Transverse colon (tissue), 4 donors: ENCODE results near the gene P3H2. TPM values are rescaled to one million over a fixed set of nuclear protein-coding genes. Genes with fewer than 3 reads are reported as not detected.

Experiments used
- DNase-seq: peaks from one replicate; pipeline ENCODE4 v3.0.0-alpha.2; 2019
- H3K27ac ChIP-seq, 4 donors: fragments of 200-600 bp; sonication (generic); 2 replicates each; pipeline ENCODE4 v1.5.1; 2016 to 2018; ENCODE audit warnings: inconsistent platforms in 4 of 4
- H3K27me3 ChIP-seq: fragments of 200-600 bp; sonication (generic); 2 replicates; pipeline ENCODE4 v1.5.1; 2017; ENCODE audit warnings: inconsistent platforms
- H3K36me3 ChIP-seq, 4 donors: fragments of 200-600 bp; sonication (generic); 2 replicates each; pipeline ENCODE4 v1.5.1; 2017 to 2019; ENCODE audit warnings: inconsistent platforms in 4 of 4
- H3K4me1 ChIP-seq, 4 donors: fragments of 200-600 bp; sonication (generic); 2 replicates each; pipeline ENCODE4 v1.5.1; 2017 to 2020; ENCODE audit warnings: inconsistent platforms in 4 of 4
- H3K4me3 ChIP-seq, 4 donors: fragments of 200-600 bp; sonication (generic); 1 replicate in 1 of 4; 2 replicates in 3 of 4; pipeline versions ENCODE4 v1.5.1 to v1.6.1; 2017 to 2019; ENCODE audit warnings: inconsistent platforms in 4 of 4
- H3K9me3 ChIP-seq, 2 donors: fragments of 200-600 bp; sonication (generic); 2 replicates each; pipeline ENCODE4 v1.5.1; 2017 to 2019; ENCODE audit warnings: inconsistent platforms in 2 of 2
- CTCF ChIP-seq, 5 experiments: fragments of 200-600 bp in 3 of 5; fragments of 450-650 bp in 2 of 5; sonication (generic) in 3 of 5; IDR thresholded peaks; 1 replicate in 2 of 5; 2 replicates in 3 of 5; pipeline ENCODE4 v1.5.1; 2016 to 2017; ENCODE audit warnings: antibody characterized with exemption in 5 of 5, inconsistent platforms in 3 of 5, mild to moderate bottlenecking in 2 of 5, moderate library complexity in 1 of 5
- EP300 ChIP-seq: sonication (generic); formaldehyde crosslinking; IDR thresholded peaks from one replicate; pipeline ENCODE4 v1.6.1; 2017; ENCODE audit warnings: antibody characterized with exemption, low read depth
- POLR2A ChIP-seq: fragments of 450-650 bp; IDR thresholded peaks from one replicate; pipeline ENCODE4 v1.6.1; 2016; ENCODE audit warnings: antibody characterized with exemption, mild to moderate bottlenecking, moderate library complexity
- POLR2AphosphoS5 ChIP-seq, 3 donors: sonication (generic); formaldehyde crosslinking; IDR thresholded peaks; one replicate each; pipeline ENCODE4 v1.6.1; 2016; ENCODE audit warnings: antibody characterized with exemption in 3 of 3
- WGBS, 2 donors: methylation state at CpG; one replicate each; pipeline ENCODE4 v1.1.5; 2018; ENCODE audit warnings: low coverage in 1 of 2; 5-methylcytosine and 5-hydroxymethylcytosine counted together
- in situ Hi-C, 4 donors: fragments of 200-750 bp; cut with MboI; loops; one replicate each; pipeline versions ENCODE4 v1.15.0 to v1.15.1; 2017; ENCODE audit warnings: low sequenced_read_pairs in 3 of 4, low pct_ligation_motif_present in 1 of 4, low pct_unique_long_range_greater_than_20kb in 1 of 4
- intact Hi-C: fragments of 100-400 bp; cut with DNase I; formaldehyde crosslinking; loops from one replicate; pipeline ENCODE4 v1.15.1; 2023; ENCODE audit warnings: low total_unique reads
- total RNA-seq, 4 donors: library from RNA; depleted of rRNA; stranded (reverse); fragments of >200 nt; gene quantifications; one replicate each; pipeline ENCODE4 v1.1.0, GENCODE V29; 2016

Gene P3H2
- total RNA-seq, 4 donors from 2014 or later, result 26.6 to 153 (median 54.3) TPM

- no peaks in the 10 kb centered on the region for H3K4me1 ChIP-seq
- H3K4me3 ChIP-seq, result no peak overlapping the region
- in situ Hi-C loops, result no loop called here
- 47 to 62% methylated on average over 3 of the region's 3 CpGs for WGBS, 2 donors
- no peak for DNase-seq
- intact Hi-C loops, result no loop called here
- no peaks in the 10 kb centered on the region for H3K9me3 ChIP-seq
- H3K36me3 ChIP-seq, result peaks cover 0 to 6% (median 0%) of the 10 kb centered on the region in 4 donors
- no peak overlapping the region for H3K27ac ChIP-seq
- no peaks in the 10 kb centered on the region for H3K27me3 ChIP-seq
- TF ChIP-seq CTCF (IDR thresholded peaks at IDR 0.05) (no peak), EP300 (no peak), POLR2AphosphoS5 (IDR thresholded peaks at IDR 0.05) (no peak), POLR2A (no peak)
Measured at GRCh38 chr3:189988322-189988721, 132.4 kb downstream of the P3H2 start.

- intact Hi-C loops, result no loop called here
- H3K27me3 ChIP-seq, result no peaks in the 10 kb centered on the region
- H3K36me3 ChIP-seq, result no peaks in the 10 kb centered on the region
- in situ Hi-C loops, result no loop called here
- H3K4me1 ChIP-seq, result peaks cover 0 to 16% (median 6%) of the 10 kb centered on the region in 4 donors
- no peak overlapping the region for H3K27ac ChIP-seq
- no peaks in the 10 kb centered on the region for H3K9me3 ChIP-seq
- no peak overlapping the region for H3K4me3 ChIP-seq
- WGBS, 2 donors, result 82 to 86% methylated on average over 6 of the region's 6 CpGs
- TF ChIP-seq POLR2A (no peak), POLR2AphosphoS5 (IDR thresholded peaks at IDR 0.05) (no peak), EP300 (no peak), CTCF (IDR thresholded peaks at IDR 0.05) (no peak)
- no peak for DNase-seq
Measured at GRCh38 chr3:189985948-189986347, 134.7 kb downstream of the P3H2 start.

DNA sequence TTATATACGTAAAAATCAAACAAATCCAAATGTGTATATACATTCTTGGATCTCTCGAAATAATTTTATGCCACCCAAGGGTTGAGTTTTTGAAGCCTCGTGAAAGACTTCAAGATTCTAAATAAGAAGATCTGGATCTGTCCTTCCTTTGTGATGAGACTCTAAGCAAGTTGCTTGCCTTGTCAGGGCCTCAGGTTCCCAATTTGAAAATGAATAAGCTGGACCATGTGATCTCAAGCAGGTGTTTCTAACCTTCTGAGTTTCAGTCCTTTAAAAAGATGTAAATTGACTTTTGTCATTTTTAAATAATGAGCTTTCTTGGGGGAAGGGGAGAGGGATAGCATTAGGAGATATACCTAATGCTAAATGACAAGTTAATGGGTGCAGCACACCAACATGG lies 137.1 kb downstream of the P3H2 start:
- Histone ChIP-seq H3K27ac (no peak overlapping the region), H3K36me3 (no peaks in the 10 kb centered on the region), H3K9me3 (no peaks in the 10 kb centered on the region), H3K4me3 (no peak overlapping the region), H3K27me3 (no peaks in the 10 kb centered on the region), H3K4me1 (peaks cover 0 to 16% (median 6%) of the 10 kb centered on the region in 4 donors)
- no peak for TF ChIP-seq POLR2AphosphoS5 (IDR thresholded peaks at IDR 0.05)
- no peak for TF ChIP-seq EP300
- no peak for TF ChIP-seq POLR2A
- no peak for TF ChIP-seq CTCF (IDR thresholded peaks at IDR 0.05)
- intact Hi-C loops, result no loop called here
- in situ Hi-C loops, result no loop called here
- no peak for DNase-seq
- 86 to 91% methylated on average over 3 of the region's 3 CpGs for WGBS, 2 donors

- Histone ChIP-seq H3K36me3 (no peaks in the 10 kb centered on the region), H3K4me3 (no peak overlapping the region), H3K9me3 (no peaks in the 10 kb centered on the region), H3K27me3 (no peaks in the 10 kb centered on the region), H3K27ac (no peak overlapping the region), H3K4me1 (peaks cover 0 to 16% (median 6%) of the 10 kb centered on the region in 4 donors)
- DNase-seq, result no peak
- no peak for TF ChIP-seq POLR2A
- no peak for TF ChIP-seq EP300
- TF ChIP-seq POLR2AphosphoS5 (IDR thresholded peaks at IDR 0.05), result no peak
- TF ChIP-seq CTCF (IDR thresholded peaks at IDR 0.05), result no peak
- intact Hi-C loops, result no loop called here
- in situ Hi-C loops, result no loop called here
- WGBS, 2 donors, result 67 to 75% methylated on average over 5 of the region's 5 CpGs
Measured at GRCh38 chr3:189982321-189982945, 138.3 kb downstream of the P3H2 start.
